Endothelial cell of umbilical vein (primary cell): ENCODE measurements around the gene LPP. TPM values are rescaled to one million over a fixed set of nuclear protein-coding genes. Genes with fewer than 3 reads are reported as not detected.

Source experiments
- BruUV-seq: library from RNA; stranded (reverse); fragments of 400-500 nt; replicated peaks from 2 replicates; lab custom pipeline; 2021; lab: Mats Ljungman, UMichigan
- CTCF ChIA-PET: fragments of 300-600, 350-600 bp; sonication (Branson Sonifier 250); formaldehyde crosslinking; loops from one replicate; lab custom pipeline; 2021; ENCODE audit warnings: antibody characterized with exemption, inconsistent platforms; lab: Charles Lee
- POLR2A ChIA-PET: fragments of 300-600, 350-600 bp; sonication (Branson Sonifier 250); formaldehyde crosslinking; loops from one replicate; lab custom pipeline; 2021; ENCODE audit warnings: antibody characterized with exemption, inconsistent platforms; lab: Charles Lee
- DNase-seq: peaks from one replicate; pipeline ENCODE4 v3.0.0-alpha.2; 2011; ENCODE audit warnings: low read depth, low spot score
- FAIRE-seq: peaks from 2 replicates; lab custom pipeline; 2011; peaks lifted over from hg19 to GRCh38; lab: Jason Lieb, UNC
- H2AFZ ChIP-seq: 2 replicates; pipeline ENCODE4 v1.6.0; 2012; ENCODE audit warnings: low read depth, low read length, control low read depth, inconsistent platforms
- H3K27ac ChIP-seq: 2 replicates; pipeline ENCODE4 v1.5.1; 2011; ENCODE audit warnings: low read depth, mild to moderate bottlenecking, control low read depth, low read length, moderate library complexity; ENCODE audit not compliant: insufficient read depth
- H3K27me3 ChIP-seq, 2 experiments: 2 replicates each; pipeline versions ENCODE4 v1.6.0 to v1.6.1; 2011; ENCODE audit warnings: low read length in 2 of 2, mixed read lengths in 1 of 2; ENCODE audit not compliant: control insufficient read depth in 2 of 2, insufficient read depth in 2 of 2
- H3K36me3 ChIP-seq, 2 experiments: 2 replicates in 1 of 2; 3 replicates in 1 of 2; pipeline ENCODE4 v1.5.1; 2011; ENCODE audit warnings: low read length in 2 of 2, mild to moderate bottlenecking in 1 of 2, moderate library complexity in 1 of 2; ENCODE audit not compliant: control insufficient read depth in 2 of 2, insufficient read depth in 2 of 2; ENCODE audit errors: extremely low read depth in 1 of 2
- H3K4me1 ChIP-seq: 3 replicates; pipeline ENCODE4 v1.5.1; 2011; ENCODE audit warnings: mild to moderate bottlenecking, low read length; ENCODE audit not compliant: control insufficient read depth, insufficient read depth; ENCODE audit errors: extremely low read depth
- H3K4me2 ChIP-seq: 2 replicates; pipeline ENCODE4 v1.6.1; 2011; ENCODE audit warnings: low read length, control low read depth, mixed read lengths; ENCODE audit not compliant: insufficient read depth
- H3K4me3 ChIP-seq, 3 experiments: fragments of 200-600 bp in 1 of 3; sonication (generic), shearing (Covaris generic) in 1 of 3; replicated peaks in 1 of 3; 2 replicates each; pipeline ENCODE4 v1.5.1; 2011 to 2016; ENCODE audit warnings: control low read depth in 3 of 3, low read length in 3 of 3, mild to moderate bottlenecking in 2 of 3, inconsistent platforms in 1 of 3, low read depth in 1 of 3, moderate library complexity in 1 of 3; ENCODE audit not compliant: insufficient read depth in 1 of 3
- H3K79me2 ChIP-seq: 2 replicates; pipeline ENCODE4 v1.6.0; 2012; ENCODE audit warnings: low read length, inconsistent platforms; ENCODE audit not compliant: control insufficient read depth, insufficient read depth
- H3K9ac ChIP-seq: replicated peaks from 2 replicates; pipeline ENCODE3; 2011; ENCODE audit warnings: low read length, control low read depth; ENCODE audit not compliant: insufficient read depth; ENCODE audit errors: extremely low read depth
- H3K9me1 ChIP-seq: replicated peaks from 3 replicates; pipeline ENCODE4 v1.6.0; 2011; ENCODE audit warnings: mild to moderate bottlenecking, low read length; ENCODE audit not compliant: control insufficient read depth, insufficient read depth; ENCODE audit errors: extremely low read depth
- H3K9me3 ChIP-seq: replicated peaks from 2 replicates; pipeline ENCODE4 v1.5.1; 2012; ENCODE audit warnings: low read length, inconsistent platforms; ENCODE audit not compliant: control insufficient read depth, insufficient read depth
- H4K20me1 ChIP-seq: replicated peaks from 2 replicates; pipeline ENCODE3; 2011; ENCODE audit warnings: mild to moderate bottlenecking, low read length; ENCODE audit not compliant: control insufficient read depth, insufficient read depth; ENCODE audit errors: extremely low read depth
- EZH2 ChIP-seq: IDR thresholded peaks from 2 replicates; pipeline ENCODE4 v1.6.1; 2012; ENCODE audit warnings: borderline replicate concordance, low read depth, mild to moderate bottlenecking, moderate library complexity, low read length, inconsistent platforms; ENCODE audit not compliant: severe bottlenecking
- FOS ChIP-seq: IDR thresholded peaks from 2 replicates; pipeline ENCODE4 v1.6.1; 2011; ENCODE audit warnings: mild to moderate bottlenecking, low read length, moderate library complexity, borderline replicate concordance; ENCODE audit not compliant: insufficient read depth
- GATA2 ChIP-seq: IDR thresholded peaks from 2 replicates; pipeline ENCODE4 v1.7.0; 2011; ENCODE audit warnings: low read depth, mild to moderate bottlenecking, moderate library complexity, mixed read lengths, low read length; ENCODE audit not compliant: insufficient read length, insufficient read depth
- JUN ChIP-seq: IDR thresholded peaks from 2 replicates; pipeline ENCODE4 v1.6.1; 2011; ENCODE audit warnings: borderline replicate concordance, low read depth; ENCODE audit not compliant: insufficient read length, insufficient read depth
- MYC ChIP-seq: IDR thresholded peaks from one replicate; pipeline ENCODE4 v1.6.1; 2011; ENCODE audit warnings: mild to moderate bottlenecking, low read depth, low read length
- POLR2A ChIP-seq: IDR thresholded peaks from 2 replicates; pipeline ENCODE4 v1.6.1; 2012; ENCODE audit warnings: low read depth, mild to moderate bottlenecking, control low read depth, low read length
- POLR2AphosphoS5 ChIP-seq: IDR thresholded peaks from 2 replicates; pipeline ENCODE4 v1.6.1; 2012; ENCODE audit warnings: low read depth, mild to moderate bottlenecking, control low read depth, low read length, moderate library complexity; ENCODE audit not compliant: insufficient read depth
- dilution Hi-C: fragments of 300-500 bp; cut with MboI; formaldehyde crosslinking; loops from one replicate; pipeline ENCODE4 v1.15.0; 2019; ENCODE audit warnings: low sequenced_read_pairs; ENCODE audit not compliant: extremely low pct_ligation_motif_present
- intact Hi-C: fragments of 100-400 bp; cut with micrococcal nuclease; formaldehyde crosslinking; loops from one replicate; pipeline ENCODE4 v1.10.0; 2022
- polyA plus RNA-seq, 4 experiments: library from polyadenylated mRNA; depleted of rRNA in 3 of 4; stranded (reverse) in 3 of 4; unstranded in 1 of 4; fragments of >200 nt; gene quantifications; 2 replicates each; pipeline versions ENCODE4 v1.2.1 to v1.2.3, GENCODE V29; 2011 to 2012; ENCODE audit warnings: missing spikeins in 1 of 4
- total RNA-seq: library from RNA; stranded (reverse); gene quantifications from 2 replicates; pipeline ENCODE4 v1.2.3, GENCODE V29; 2021
- TF ChIP-seq, protein P1 (sequence below), 2 donors: IDR thresholded peaks; 1 replicate in 1 of 2; 2 replicates in 1 of 2; pipeline ENCODE4 v1.5.1; 2011; ENCODE audit warnings: low read length in 2 of 2, mild to moderate bottlenecking in 2 of 2, moderate library complexity in 2 of 2, control low read depth in 1 of 2, inconsistent platforms in 1 of 2, low read depth in 1 of 2; ENCODE audit not compliant: insufficient read depth in 1 of 2; ENCODE audit errors: extremely low read depth in 1 of 2
- TF ChIP-seq, protein P2 (sequence below): IDR thresholded peaks from 2 replicates; pipeline ENCODE4 v1.6.1; 2011; ENCODE audit not compliant: insufficient read depth, insufficient read length

The LPP gene
- total and polyA plus RNA-seq, 2 donors (not counting 3 experiments of a cell fraction or from before 2014, with no cell fraction given): 16.9 to 153 TPM

DNA sequence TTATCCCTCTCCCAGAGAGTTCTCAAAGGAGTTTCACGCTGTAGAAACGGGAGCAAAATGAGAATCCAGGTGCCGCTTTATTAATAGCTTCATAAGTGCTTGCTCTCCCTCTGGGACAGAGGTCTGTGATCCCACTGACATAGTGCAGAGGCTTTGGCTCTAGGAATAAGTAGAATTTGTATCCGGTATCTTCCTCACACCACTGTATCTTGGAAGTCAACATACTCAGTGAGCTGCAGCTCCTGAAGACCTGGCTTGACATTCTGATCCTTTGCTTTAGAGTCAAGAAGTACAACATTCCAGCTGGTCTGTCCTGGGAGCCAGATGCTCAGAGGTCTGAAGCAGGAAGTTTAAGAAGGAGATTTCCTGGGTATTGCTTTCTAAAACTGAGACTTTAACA is 323.0 kb downstream of the LPP start:
- Histone ChIP-seq H3K4me2 (no peak overlapping the region), H3K27me3 (no peaks in the 10 kb centered on the region), H3K9ac (no peak overlapping the region), H3K4me1 (no peaks in the 10 kb centered on the region), H3K36me3 (no peaks in the 10 kb centered on the region), H4K20me1 (no peaks in the 10 kb centered on the region), H2AFZ (no peak overlapping the region), H3K27ac (no peak overlapping the region), H3K79me2 (no peaks in the 10 kb centered on the region), H3K9me1 (no peaks in the 10 kb centered on the region), H3K4me3 (no peak overlapping the region), H3K9me3 (no peaks in the 10 kb centered on the region)
- TF ChIP-seq JUN (no peak), FOS (no peak), POLR2AphosphoS5 (no peak), POLR2A (no peak), MYC (no peak), EZH2 (no peak), GATA2 (no peak)
- TF ChIP-seq, protein P1, sequence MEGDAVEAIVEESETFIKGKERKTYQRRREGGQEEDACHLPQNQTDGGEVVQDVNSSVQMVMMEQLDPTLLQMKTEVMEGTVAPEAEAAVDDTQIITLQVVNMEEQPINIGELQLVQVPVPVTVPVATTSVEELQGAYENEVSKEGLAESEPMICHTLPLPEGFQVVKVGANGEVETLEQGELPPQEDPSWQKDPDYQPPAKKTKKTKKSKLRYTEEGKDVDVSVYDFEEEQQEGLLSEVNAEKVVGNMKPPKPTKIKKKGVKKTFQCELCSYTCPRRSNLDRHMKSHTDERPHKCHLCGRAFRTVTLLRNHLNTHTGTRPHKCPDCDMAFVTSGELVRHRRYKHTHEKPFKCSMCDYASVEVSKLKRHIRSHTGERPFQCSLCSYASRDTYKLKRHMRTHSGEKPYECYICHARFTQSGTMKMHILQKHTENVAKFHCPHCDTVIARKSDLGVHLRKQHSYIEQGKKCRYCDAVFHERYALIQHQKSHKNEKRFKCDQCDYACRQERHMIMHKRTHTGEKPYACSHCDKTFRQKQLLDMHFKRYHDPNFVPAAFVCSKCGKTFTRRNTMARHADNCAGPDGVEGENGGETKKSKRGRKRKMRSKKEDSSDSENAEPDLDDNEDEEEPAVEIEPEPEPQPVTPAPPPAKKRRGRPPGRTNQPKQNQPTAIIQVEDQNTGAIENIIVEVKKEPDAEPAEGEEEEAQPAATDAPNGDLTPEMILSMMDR (IDR thresholded peaks at IDR 0.05; ENCODE audit: extremely low read depth in 1 of 2, insufficient read depth in 1 of 2, low read depth in 1 of 2, low read length in 2 of 2): no peak
- TF ChIP-seq, protein P2, sequence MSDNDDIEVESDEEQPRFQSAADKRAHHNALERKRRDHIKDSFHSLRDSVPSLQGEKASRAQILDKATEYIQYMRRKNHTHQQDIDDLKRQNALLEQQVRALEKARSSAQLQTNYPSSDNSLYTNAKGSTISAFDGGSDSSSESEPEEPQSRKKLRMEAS: no peak
- intact Hi-C loops: no loop called here
- CTCF ChIA-PET: interaction anchor here (1.8 kb wide), 1 partner anchor 10 kb away, joined by 4 read pairs; no protein-coding TSS in a partner anchor
- DNase-seq (no peak), FAIRE-seq (no peak)
- no TSS peak for BruUV-seq
- POLR2A ChIA-PET: no interaction called here
- dilution Hi-C loops: no loop called here
